HS-27A (cell line): Measurements from ENCODE around the gene TSPAN17.

Experiments
- DNase-seq: peaks from one replicate; pipeline ENCODE4 v3.0.0-alpha.2; 2012; ENCODE audit warnings: low read depth, missing footprints

TSPAN17 gene

DNA sequence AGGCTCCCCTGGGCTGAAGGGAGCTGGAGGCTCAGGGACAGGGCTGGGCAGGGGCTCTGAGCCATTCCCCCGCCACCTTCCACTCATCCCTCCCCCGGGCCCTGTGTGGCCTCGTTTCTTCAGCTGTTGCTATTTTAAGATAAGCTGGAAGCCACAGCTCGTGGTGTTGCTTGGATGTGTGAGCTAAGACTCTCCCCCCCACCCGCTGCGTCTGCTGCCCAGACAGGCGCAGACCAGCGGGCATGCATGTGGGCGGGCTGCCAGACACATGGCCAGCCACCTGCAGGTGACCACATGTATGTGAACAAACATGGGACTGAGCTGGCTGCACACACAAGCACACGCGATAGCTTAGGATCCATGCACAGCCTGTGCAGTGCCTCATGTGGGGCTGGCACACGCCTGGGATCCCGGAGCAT, 25.6 kb upstream of the TSPAN17 start:
- DNase-seq = no peak

DNA sequence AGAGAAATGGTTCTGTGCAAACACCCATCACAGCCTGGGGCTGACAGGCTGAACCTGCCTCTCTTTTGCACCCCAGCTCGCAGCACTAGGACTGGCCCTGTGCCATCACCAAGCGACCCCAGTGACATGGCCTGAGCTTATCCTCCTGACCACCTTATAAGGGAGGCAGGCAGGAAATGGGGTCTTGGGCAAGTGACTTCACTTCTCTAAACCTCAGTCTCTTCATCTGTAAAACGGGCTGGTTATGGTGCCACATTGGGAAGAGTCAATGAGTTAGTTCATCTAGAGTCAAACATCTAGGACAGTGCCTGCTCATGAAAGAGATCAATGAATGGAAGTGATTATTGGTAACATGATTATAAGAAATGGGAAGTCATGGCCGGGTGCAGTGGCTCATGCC, 23.1 kb upstream of the TSPAN17 start:
- no peak for DNase-seq

DNA sequence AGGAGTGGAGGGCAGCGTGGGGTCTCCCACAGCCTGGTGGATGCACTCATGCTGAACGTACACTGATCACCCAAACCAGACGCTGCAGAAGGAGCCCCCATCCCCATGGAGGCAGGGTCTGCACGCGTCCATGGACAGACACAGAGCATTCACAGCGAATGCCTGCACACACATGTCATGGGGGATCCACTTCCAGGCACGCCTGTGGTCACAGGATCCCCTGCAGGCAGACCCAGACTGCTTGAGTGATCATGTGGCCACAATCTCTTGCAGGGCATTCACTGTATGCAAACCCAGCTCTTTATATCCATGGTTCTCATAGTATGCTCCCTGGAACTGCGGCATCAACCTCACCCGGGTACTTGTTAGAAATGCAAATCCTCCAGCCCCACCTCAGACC, 22.3 kb upstream of the TSPAN17 start:
- DNase-seq = no peak

DNA sequence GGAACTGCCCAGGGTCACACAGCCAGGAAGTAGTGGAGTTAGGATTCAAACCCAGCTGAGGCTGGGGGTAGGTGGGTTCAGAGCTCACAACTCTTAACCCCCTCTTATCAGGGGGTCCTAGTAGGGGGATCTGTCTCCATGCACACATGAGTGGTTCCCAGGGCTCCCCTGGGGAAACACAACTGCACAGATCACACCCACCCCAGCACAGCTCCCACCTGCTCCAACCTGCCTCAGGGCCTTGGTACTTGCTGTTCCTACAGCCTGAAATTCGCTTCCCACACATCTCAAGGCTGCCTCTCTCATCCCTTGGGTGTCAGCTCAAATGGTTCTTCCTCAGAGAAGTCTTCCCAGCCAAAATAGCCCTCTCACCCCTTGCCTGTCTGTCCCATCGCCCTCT, 21.8 kb upstream of the TSPAN17 start:
- DNase-seq = no peak

DNA sequence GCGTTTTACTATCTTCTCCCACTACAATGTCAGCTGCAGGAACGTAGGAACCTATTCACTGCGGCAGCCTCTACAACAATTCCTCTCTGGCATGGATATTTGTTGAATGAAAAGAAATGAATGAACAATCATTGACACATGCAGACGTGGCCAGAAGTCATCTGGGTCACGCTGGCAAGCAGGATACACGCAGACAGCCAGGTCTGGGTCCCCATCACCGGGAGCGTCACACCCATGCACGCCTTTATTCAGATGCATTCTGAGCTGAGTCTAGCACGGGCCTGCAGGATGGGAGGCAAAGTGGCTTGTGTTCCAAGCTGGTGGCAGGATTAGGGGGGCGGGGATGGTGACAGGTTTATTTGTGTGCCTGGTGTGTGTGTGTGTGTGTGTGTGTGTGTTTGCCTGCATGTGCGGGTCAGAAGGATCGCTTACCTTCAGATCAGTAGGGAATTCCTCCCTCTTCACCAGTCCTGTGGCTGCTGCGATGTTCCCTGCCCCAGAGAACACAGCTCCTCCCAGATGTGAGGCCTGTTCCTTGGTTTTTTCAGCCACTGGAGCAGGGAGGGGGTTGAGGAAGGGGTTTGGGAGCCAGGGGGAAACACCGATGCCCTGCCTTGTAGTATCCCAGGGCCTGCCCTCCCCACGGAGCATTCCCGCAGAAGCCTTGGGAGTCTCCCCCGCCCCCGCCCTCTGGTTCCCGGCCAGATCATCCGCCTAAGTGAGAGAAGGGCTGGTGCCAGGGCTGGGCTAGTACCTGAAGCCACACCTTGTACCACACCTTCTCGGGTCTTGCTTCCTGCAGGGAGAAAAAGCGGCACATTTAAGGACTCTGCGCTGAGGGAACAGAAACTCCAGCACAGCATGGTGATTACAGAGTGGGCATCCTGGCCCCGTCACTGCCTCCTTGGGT, 21.1 kb upstream of the TSPAN17 start:
- DNase-seq = no peak

DNA sequence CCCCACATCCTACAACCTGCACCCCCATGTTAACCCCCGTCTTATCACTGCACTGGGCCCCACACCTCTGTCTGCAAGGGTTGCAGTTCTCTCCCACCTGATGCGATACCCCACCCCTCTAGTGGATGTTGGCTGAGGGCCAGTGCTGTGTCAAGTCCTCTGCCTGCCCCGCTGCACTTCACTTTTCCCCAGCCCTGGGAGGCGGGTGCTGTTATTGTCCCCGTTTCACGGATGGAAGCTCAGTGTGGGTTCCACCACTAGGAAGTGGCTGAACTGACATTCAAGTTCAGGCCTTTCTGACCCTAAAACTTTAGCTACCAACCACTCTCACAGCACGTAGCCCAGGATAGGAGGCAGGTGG, 20.4 kb upstream of the TSPAN17 start:
- no peak for DNase-seq

DNA sequence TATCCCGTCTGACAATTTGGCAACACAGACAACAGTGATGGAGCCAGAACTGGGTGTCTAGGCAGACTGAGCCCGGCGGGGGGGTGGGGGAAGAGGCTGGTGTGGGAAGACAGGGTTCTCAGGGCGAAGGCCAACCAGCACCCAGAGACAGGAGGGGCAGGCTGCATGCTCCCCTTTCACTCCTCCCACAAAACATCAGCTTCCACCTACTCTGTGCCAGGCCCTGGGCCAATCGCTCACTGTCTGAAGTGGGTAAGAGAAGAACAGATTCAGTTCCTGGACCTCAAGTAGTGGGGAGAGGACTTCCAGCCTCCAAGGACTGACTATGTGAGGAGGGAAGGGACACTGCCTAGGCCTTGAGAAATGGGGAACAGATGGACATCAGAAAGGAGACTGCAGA, 19.7 kb upstream of the TSPAN17 start:
- DNase-seq = no peak

DNA sequence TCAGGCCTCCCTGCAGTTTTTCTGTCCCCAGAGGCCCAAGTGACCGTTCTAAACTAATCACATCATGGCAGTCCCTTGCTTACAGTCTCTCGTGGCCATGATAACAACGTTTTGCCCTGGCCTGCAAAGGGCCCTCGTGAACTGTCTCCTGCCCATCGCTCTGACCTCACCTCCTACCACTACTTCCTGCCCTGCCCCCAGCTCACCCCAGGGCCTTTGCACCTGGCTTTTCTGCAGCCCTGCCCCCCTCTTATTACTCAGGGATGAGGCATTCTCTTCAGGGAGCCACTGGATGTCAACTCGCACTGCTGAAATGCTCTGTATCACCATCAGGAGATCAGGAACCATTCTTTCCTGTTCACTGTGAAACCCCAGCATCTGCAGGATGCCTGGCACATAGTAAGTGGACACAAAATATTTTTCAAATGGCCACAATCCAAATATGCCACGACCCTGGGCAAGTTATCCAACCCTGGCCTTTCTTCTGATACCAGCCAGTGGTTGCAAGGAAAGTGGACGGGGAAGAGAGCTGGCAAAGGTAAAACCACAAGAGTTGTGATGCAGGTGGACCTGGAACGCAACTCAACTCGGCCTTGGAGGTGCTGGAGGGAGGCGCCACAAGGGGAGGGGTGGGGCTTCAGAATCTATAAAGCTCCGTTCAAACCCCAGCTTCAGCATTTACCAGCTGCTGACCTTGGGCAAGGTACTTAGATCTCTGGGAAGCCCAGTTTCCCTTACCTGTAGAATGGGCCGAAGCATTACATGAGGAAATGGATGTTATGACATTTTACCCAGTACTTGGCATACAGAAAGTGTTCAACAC, 18.7 kb upstream of the TSPAN17 start:
- no peak for DNase-seq

DNA sequence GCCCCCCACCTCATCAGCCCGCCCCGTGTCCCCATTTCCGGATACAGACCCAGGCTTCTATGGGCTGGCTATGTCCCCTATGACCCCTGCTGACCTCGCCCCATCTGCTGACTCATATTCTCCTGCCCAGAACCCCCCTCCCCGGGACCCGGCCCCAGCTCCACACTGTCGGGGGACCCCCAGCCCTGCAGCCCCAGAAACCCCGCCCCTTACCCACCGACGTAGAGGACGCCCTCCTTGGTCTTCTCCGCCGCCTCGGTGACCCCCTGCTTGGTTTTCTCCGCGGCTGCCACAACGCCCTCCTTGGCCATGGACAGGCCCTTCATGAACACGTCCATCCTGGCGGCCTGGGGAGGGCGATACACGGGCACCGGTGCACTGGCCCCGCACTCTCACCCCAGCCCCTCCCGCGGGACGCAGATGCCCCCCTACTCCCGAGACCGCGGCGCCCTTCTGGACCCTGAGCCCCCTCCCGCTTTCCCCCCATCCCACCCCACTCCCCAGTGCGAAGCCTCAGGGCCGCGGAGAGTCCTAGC, 17.9 kb upstream of the TSPAN17 start:
- DNase-seq = no peak

DNA sequence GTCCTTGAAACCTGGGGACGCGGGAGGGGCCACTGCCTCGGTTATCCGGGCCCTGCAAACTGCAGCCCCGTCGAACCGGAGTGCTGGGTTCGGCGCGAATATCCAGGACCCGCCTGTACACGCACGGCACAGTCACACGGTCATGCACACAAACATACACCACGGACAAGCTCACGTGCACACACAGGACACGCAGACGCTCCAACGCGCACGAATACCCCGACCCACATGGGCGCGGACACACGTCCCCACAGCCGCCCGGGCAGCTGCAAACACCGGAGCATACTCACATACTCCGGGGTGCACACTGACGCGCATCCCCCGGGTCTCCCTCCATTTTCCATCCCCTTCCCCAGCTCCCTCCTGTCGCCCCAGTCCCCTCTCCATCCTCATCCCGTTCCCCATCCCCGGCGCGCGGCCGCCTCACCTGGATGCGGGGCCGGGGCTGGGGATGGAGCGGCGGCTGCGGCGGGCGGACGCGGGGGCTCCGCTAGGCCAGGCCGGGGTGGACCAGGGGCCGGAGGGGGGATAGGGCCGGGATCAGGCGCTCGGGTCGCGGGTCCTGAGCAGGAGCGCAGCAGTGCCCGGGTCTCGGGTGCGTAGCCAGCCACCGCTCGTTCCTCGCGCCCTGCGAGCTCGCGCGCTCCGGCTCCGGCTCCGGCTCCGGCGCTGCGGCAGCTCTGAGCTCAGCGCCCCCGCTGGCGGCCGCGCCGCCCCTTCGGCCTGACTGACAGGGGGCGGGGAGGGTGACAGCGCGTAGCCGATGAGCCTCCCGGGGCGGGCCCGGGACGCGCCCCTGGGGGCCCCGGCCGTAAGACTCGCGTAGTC, 17.2 kb upstream of the TSPAN17 start, which contains the start of the genes EIF4E1B and SNCB:
Gene EIF4E1B (plus strand): TSS at position 823 of the 828 bp plus-strand sequence. CDS start 12,113 bp downstream, outside the sequence.
Gene SNCB (minus strand): TSS at position 682 of the 828 bp plus-strand sequence. CDS start 880 bp downstream, outside the sequence.
- no peak for DNase-seq

DNA sequence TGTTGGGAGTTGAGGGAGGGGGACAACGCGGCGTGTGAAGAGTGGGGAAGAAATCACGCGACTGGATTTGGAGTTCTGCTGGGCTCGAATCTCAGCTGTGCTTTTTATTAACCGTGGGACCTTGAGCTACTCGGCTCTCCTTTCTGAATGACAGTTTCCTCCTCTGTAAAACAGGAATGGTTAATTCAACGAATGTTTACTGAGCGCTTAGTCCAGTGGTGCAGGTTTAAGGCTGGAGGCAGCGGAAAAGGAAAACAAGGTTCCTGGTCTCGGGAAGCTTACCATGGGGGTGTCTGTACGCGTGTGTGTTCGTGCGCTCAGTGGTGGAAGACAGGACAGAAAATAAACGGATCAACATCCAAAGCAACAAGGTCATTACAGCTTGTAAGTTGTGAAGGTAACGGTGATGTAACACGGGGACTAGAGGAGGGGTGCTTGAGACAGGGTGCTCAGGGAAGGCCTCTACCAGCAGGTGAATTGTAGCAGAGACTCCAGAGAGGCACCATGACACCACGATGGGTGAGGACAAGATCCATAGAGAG, 16.5 kb upstream of the TSPAN17 start:
- no peak for DNase-seq

DNA sequence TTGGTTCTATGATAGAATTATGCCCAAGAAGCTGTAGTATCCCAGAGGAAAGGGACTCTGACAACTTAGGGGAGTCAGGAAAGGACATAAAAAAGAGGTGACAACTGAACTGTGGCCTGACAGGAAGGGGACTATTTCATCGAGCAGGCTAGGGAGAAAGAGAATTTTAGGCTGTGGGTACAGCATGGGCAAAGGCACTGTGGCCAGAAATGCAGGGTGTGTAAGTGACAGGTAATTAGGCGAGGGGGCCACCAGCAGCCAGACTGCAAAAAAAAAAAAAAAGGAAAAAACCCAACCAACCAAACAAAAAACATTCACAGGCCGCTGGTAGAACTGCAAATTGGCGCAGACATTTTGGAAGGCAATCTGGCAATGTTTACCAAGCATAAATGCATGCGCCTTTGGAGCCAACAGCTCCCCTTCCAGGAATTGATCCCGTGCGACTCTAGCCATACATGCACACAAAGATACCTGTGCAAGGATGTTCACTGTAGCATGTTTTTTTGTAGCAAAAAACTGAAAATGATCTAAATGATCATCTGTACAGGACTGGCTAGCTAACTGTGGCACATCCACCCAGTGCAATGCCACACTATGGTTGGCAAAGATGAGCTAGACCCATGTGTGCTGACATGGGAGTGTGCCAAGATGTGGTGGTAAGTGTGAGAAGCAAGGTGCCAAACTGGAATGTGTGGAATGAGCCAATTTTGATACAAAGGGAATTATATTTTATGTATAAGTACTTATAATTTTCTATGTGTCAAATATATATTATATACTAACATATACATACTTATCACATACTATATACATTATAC, 15.7 kb upstream of the TSPAN17 start:
- DNase-seq = no peak

DNA sequence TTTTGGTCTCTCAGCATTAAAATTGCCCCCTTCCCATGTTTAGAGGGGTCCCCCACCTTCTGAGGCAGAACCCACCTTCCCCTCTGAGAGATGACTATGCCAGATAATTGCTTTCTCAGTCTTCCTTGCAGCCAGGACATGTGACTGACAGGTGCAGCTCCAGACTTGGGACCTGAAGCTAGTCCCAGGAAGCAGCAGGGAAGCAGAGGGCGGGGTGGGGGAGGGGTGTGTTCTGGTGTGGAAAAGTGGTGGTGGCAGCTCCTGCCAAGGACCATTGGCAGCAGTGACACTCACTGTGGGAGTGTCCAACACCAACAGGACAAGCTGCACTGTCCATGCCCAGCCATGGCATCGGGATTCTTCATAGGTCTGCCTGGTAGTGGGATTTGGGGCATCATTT, 14.5 kb upstream of the TSPAN17 start:
- DNase-seq = no peak

DNA sequence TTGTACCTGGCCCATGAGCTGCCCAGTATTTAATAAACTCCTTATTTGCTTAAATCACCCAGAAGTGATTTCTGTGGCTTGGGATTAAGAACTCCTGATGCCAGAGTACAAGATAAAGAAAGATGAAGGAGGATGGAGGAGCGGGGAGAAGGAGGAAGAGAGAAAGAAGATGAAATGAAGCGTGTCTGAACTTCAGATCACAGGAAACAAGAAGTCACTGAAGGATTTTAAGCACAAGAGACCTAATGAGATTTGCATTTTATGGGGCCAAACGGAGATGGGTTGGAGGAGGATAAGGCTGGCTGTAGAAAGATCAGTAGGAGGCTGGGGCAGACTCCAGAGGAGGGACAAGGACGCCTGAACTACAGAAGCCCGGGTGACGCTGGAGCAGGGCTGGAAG, 13.7 kb upstream of the TSPAN17 start:
- DNase-seq = no peak

DNA sequence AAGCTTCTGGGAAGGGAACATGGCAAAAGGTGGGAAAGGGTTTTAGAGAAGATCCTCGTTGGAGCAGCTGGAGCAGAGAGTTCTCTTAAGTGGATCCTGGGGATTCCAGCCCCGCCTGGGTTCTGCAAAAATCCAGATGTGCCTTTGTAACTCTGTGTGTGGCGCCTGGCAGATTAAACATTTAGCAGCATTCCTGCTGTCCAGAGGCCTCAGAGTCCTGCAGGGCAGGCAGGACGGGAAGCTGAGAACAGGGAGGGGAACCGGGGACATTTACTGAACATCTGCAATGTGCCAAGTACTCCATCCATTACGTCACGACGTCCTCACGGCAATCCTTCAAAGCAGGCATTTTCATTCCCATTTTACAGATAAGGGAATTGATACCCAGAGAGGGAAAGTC, 10.9 kb upstream of the TSPAN17 start:
- DNase-seq = no peak

DNA sequence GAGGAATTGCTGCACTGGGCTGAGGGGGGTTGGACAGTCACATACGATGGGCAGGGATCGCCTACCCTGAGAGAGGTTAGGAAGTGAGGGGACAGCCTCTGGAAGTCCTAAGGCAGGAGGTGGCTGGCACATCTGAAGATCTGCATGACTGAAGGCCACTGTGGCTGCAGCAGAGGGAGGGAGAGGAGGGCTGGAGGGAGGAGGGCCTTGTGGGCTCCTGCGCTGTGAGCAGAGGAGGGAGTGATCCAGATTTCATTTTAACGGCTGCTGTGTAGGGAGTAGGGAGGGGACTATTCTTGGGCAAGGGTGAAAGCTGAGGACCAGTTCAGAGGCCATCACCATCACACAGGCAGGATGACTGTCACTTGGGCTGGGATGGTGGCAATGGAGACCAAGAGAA, 9.7 kb upstream of the TSPAN17 start:
- DNase-seq = no peak

DNA sequence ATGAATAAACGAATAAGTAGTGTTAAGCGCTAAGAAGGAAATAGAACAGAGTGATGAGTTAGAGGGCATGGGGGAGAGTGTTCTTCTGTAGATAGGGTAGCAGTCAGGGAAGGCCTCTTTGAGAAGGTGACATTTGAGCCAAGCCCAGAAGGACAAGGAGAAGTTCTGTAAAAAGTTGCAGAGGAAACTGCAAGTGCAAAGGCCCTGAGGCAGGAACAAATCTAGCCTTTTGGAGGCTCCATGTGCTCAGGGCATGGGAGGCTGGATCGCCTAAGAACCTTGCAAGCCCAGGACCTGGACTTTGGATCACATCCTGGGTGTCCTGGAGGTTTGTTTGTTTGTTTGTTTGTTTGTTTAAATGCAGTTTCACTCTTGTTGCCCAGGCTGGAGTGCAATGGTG, 8.8 kb upstream of the TSPAN17 start:
- DNase-seq = no peak

DNA sequence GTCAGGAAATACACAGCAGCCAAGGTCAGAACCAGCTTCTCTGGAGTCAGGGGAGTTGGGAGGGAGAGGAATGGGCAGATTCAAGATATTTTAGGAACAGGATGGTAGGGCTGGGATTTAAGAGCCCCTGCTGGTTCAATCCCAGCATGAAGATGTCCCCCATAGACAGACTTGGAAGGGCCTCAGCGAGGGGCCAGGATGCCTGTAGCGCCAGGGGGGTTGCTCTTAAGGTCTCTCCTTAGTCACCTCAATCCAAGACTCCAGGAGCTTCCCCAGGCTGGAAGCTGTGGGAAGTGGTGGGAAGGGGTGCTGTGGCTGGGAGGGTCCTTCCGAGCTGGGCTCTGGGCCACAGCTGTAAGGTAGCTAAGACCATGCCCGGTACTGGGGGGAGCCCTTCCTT, 8.1 kb upstream of the TSPAN17 start:
- DNase-seq = no peak

DNA sequence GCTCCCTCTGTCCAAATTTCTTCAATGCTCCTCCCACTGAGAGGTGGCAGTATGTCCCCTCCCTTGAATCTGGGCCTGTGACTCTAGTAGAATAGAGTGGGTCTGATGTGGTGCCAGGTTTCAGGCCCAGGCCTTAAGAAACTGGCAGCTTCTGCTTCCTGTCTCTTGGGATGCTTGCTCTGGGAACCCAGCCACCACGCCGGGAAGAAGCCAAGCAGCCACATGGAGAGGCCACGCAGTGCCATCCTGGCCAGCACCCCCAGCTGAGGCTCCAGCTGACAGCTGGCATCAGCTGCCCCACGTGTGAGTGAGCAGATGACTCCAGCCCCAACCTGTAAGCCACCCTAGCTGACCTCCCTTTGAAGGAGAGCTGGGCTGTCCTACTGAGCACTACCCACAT, 7.3 kb upstream of the TSPAN17 start:
- DNase-seq = no peak

DNA sequence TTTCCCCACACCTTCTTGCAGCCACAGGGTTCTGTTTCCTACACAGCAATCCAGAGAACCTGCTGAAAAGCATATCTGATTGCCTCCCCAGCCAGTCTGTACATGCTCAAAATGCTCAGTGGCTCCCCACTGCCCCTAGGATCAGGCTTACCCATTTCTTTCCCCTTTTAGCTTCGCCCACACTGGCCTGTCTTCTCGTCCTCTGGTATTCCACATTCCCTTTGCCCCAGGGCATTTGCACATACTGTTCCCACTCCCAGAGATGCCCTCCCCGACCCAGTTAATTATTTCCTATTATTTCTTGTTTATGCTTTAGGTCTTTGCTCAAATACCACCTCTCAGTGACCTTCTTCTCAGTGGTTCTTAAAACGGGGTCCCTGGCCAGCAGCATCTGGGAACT, 6.7 kb upstream of the TSPAN17 start:
- no peak for DNase-seq
